GM21447 (cell line): ENCODE measurements around the gene HDGFL2.

Experiments
- ATAC-seq: cut with Tn5 transposase; IDR thresholded peaks from one replicate; pipeline ENCODE4 v1.9.1; 2021; ENCODE audit not compliant: unreplicated experiment

The HDGFL2 gene

DNA sequence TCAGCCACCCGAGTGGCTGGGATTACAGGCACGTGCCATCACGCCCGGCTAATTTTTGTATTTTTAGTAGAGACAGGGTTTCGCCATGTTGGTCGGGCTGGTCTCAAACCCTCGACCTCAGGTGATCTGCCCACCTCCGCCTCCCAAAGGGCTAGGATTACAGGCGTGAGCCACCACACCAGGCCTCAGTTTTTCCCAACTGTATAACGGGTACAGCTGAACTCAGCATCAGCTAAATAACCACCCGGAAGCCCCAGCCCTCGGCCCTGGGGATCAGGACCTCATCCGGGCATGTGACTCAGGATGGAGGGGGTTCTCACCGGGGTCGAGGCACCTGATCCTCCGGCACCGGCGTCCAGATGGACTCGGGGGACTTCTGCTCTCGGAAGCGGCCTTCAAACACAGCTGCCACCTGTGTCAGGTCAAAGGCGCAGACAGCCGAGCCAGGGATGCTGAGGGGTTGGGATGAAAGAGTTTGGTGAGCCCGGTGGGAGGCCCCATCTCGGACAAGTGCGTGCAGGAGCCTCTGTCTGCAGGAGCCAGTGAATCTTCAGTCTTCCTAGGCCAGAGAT, 78.5 kb downstream of the HDGFL2 start:
- ATAC-seq, result no peak
